GM21381 (cell line): ENCODE measurements around the gene MTHFD1.
A peak's percentile ranks its signal among the peaks of the same experiment; 100 is the strongest.

Source experiments
- ATAC-seq: cut with Tn5 transposase; IDR thresholded peaks from one replicate; pipeline ENCODE4 v1.9.1; 2021; ENCODE audit warnings: mild to moderate bottlenecking, moderate library complexity; ENCODE audit not compliant: unreplicated experiment

Gene MTHFD1

DNA sequence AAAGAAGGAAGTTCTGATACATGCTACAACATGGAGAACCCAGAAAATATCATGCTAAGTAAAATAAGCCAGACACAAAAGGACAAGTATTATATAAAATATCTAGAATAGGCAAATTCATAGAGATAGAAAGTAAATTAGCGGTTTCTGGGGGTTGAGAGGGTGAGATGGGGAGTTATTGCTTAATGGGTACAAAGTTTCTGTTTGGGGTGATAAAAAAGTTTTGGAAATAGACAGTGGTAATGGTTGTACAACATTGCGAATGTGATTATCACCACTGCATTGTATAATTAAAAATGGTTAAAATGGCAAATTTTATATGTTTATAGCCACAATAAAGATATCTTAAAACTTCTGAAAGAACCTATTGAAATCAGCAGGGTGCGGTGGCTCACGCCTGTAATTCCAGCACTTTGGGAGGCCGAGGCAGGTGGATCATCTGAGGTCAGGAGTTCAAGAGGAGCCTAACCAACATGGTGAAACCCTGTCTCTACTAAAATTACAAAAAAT is 100.5 kb downstream of the MTHFD1 start:
- ATAC-seq = no peak

DNA sequence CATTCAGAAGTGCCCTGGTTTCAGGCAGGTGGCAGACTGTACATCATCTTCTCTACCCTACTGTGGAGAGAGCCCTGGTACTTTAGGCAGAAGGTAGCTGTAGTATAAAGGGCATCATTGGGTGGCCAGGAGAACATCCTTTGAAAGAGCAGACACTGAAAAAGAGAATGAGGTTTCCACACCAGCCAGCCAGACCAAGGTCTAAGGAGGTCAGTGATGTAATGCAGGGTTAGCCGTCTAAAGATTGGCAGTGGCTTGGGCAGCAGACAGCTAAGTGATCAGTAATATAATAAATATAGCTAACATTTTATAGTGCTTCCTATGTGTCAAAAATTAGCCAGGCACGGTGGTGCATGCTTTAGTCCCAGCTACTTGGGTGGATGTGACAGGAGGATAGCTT is 103.5 kb downstream of the MTHFD1 start:
- ATAC-seq = no peak

DNA sequence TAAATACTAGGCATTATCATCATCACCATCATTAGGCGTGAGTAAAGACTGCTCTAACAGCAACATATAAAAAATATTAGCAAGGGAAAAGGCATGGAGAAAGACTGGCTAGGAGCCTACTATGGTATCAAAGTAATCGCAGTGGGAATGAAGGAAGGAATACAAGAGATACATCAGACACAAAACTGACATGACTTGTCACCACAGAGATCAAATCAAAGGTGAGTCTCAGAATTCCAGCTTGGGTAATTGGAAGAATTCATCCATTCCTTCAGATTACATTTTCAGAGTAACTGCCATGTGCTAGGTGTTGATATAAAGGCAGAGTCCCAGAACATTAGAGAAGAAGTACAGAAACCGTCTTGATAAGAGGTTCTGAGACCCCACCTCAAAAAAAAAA is 105.3 kb downstream of the MTHFD1 start:
- ATAC-seq = no peak

DNA sequence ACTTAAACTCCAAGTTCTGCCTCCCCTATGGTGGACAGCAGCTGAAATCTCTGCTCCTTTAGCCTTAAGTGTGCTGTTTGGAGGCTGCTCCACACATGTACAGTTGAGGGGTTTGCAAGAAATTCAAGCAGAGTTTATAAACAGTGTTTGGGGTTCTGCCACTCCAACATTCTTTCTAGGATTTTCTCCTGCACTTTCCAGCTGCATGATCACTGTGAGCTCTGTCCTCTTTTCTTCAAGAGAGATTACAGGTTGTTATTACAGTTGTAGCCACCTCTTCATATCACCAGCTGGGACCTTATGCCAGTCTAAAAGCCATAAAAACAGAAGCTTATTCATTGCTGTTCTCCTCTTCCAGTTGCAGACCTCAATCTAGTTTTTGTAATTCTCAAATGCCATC is 107.1 kb downstream of the MTHFD1 start:
- ATAC-seq = no peak

DNA sequence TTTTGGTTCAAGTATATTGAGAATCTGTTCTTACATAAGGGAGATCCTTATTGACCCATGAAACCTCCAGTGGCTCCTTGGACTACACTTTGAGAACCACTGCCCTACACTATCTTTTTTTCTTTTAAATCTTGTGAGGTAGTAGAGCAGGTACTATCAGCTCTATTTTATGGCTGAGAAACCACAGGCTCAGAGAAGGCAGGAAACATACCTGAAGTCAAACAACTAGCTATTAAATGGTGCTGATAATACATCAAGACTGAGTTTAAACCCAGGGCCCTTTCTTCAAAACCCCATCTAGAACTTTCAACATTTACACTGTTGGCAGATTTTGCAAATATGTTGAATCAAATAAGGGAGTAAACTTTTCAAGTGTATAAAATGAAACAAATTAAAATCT is 108.6 kb downstream of the MTHFD1 start:
- no peak for ATAC-seq

DNA sequence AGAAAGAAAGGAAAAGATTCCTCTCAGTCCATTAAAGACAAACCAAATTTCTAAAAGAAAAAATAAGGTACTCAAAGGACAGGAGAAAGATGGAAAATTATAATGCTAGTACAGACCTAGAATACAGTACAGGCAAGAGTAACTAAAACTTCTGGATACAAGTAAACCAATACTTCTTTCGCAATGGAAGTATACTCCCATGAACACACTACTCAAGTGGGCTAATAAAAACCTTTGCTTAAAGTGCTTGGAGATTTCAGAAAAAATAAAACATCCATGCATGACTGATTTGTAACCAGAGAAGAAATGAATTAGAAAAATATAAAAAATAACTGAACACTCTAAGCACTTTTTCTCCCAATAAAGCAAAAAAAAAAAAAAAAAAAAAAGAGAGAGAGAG is 111.9 kb downstream of the MTHFD1 start:
- no peak for ATAC-seq

DNA sequence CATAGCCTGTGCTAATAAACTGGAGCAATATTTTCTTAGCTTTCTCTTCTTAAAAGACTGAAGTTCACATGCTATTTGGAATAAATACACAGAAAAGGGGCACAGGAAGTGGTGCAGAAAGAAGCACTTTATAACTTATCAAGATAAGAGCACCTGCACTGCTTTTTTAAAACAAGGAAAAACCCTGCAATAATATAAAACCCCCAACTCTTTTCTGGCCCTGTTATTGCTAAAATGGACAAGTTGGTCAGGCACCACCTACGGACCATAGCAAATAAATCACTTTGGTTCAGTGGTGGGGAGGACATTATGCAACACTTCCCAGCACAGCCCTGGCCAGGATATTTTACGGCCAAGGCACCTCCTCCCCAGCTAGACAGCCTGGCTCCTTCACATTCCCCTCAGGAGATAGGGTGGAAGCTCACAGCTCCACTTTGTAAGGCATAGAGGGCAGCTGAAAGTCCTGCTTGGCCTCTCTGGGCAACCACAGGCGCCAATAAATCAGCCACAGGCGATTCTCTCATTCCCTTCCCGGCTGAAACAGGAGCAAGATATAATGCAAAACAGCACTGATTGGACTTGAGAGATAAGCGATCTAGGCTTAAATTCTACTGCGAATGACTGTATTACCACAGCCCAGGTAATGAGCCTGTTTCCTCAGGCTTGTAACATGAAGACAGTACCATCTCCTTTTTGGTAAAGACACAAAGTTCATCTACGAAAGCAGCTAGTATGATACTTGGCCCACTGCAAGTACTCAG is 113.4 kb downstream of the MTHFD1 start:
- no peak for ATAC-seq

DNA sequence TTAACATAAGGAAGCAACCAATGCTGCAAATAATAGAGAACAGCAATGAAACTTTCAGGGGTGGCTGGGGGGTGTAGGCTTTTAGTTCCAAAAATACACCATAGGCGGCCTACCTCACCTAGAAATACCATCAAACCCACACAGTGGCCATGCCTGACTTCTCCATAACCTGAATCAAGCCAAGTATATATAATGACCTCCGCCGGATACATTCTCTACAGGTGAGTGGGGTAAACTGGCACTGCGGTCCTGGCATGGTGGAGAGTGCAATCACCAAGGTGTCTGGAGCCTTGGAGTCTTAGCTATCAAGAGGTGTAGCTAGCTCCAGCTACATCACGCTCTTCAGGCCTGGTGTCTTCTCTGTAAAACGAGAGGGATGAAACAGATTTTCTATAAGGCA is 114.3 kb downstream of the MTHFD1 start:
- ATAC-seq = no peak

DNA sequence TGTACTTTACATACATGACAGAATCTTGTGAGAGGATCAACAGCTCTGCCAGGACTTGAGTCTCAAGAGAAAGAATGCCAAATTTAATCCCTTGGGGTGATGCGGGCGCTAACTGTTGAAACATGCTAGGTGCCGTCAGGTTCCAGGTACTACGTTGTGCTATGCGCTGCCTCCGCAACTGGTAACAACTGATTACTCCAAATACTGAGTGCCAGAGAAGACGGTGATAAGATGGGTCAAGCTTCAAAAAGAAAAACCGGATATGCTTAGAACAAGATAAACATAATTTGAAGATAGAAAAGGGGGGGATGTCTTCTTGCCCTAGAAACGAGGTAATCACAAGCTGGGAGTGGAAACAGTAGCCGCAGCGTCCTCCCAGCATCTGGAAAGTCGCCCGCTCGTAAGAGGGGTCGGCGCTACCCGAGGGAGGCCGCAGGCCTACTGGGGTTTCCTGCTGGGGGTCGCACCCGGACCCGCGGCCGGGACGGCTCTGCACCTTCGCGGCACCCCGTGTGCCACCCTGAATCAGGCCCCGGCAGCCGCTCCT is 114.8 kb downstream of the MTHFD1 start:
- ATAC-seq = peak; percentile 2

DNA sequence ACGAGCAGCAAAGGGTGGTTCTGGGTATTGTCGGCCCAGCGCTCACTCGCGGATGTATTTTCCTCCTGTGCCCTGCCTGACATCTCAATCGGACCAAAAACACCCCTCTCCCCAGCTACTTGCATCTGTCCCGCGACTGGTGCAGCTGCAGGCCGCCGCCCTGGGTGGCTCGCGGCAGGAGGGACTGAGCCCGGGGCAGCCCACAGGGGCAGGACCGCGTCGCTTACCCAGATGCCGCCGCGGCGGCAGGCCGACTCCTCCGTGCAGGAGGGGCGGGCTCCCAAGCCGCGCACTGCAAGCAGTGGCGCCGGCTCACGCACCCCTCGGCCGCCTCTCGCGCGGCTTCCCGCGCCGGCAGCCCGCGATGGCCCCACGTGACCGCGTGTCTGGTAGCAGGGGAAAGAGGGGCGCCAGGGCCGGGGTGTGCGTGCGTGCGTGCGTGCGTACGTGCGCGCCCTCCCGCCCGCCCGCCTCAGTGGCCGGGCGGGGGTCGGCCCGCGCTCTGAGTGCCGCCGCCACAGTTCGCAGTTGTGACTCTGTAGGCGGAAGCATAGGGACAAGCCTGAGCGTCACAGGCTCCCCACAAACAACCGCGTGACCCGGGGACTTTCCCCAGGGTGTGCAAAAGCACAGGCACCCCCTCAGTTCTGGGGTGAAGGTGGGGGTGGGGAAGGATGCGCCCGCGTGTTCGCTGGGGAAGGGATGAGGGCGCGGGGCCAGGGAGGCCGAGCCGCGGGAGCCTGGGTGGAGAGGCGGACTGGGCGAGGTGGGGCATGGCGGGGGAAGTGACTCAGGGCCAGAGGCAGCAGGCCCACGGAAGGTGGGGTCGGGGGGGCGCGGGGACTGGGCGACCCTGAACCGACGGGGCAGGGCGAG is 115.5 kb downstream of the MTHFD1 start, which contains the start of gene ZBTB25:
Gene ZBTB25 (minus strand): TSS at position 405 of the 876 bp plus-strand sequence. CDS start 13,305 bp downstream, outside the sequence.
- peak; percentile 54 for ATAC-seq

DNA sequence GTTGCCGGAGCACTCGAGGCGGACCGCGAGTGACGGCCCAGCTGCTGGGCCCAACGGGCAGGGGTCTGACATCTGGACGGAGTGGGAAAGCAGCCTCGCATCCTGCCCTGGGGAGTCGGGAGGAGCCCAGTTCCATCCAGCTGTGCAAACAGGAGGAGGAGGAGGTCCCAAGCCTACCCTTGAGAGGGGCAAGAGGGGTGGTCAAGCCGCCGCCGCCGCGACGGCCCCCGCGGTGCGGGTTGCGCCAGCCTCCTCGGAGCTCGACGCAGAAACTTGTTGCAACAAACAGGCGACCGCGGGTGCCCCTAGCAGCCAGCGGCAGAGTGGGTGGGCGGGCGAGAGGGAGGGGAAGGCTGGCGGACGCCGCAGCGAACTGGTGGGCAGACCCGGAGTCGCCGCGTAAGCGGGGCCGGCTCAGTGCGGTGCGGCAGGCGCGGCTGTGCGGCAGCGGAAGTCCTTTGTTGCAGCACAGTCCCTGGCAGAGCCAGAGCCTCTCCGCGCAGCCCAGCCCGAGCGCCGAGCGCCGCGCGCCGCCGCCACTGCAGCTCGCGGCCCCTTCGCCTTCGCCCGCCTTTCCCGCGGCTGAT is 116.2 kb downstream of the MTHFD1 start, which contains the start of gene ZBTB1:
Gene ZBTB1 (plus strand): TSS at position 461 of the 587 bp plus-strand sequence. CDS start 16,735 bp downstream, outside the sequence.
- peak; percentile 25 for ATAC-seq

DNA sequence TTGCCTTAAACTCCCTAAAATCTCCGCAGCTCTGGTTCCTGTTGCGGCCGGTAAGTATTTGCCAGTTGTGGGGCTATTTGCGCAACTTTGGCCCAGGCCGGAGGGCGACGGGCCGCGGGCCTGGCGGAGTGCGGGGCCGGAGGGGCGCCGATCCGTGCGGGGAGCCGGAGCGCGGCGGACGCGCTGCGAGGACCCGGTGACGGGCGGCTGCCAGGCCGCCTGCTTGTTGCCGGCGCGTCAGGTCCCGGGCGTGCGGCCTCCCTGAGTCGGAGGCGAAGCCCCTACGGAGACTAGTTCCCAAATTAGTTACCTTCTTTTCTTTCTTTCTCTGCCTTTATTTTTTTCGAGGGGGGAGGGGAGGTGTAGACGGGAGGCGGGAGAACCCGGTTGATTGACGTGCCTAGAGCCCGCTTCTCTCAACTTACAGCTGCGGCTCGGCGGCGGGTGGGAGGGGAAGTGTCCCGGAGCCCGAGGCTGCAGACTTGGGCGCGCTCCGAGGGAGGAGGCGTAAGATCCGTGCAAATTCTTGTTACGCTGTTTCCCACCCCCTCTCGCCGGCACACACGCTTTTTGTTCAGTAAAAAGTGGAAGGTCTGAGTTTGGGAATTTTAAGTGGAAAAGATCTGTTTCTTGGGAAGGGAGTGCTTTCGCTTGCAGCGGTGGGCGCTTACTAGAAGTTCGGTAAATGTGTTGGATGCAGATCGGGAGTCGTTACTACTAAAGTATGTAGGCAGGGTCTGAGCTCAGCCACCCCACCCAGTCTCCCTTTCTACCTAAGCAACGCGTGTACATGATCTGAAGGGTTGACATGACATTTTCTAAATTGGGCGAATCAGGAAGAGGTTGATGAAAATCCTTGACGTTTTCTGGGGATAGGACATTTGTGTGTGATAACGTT is 117.0 kb downstream of the MTHFD1 start:
- ATAC-seq = peak; percentile 33

DNA sequence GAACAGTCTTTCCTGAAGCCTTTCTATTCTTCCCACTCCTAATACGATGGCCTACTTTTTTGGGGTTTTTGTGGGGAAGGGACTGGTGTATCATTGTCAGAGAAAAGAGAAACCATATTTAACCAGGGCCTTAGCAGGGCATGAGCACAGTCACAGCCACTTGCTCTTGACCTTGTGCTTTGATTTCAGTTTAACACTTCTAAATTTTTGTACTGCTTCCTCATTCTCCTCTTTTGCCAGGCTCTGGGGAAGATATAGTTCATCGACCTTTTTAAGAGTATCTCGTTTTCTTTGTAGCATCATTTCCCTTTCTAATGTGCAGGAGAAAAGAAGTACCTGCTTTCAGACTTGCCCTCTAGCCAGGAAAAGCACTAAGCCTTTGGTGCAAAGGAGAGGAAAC is 118.6 kb downstream of the MTHFD1 start:
- no peak for ATAC-seq

DNA sequence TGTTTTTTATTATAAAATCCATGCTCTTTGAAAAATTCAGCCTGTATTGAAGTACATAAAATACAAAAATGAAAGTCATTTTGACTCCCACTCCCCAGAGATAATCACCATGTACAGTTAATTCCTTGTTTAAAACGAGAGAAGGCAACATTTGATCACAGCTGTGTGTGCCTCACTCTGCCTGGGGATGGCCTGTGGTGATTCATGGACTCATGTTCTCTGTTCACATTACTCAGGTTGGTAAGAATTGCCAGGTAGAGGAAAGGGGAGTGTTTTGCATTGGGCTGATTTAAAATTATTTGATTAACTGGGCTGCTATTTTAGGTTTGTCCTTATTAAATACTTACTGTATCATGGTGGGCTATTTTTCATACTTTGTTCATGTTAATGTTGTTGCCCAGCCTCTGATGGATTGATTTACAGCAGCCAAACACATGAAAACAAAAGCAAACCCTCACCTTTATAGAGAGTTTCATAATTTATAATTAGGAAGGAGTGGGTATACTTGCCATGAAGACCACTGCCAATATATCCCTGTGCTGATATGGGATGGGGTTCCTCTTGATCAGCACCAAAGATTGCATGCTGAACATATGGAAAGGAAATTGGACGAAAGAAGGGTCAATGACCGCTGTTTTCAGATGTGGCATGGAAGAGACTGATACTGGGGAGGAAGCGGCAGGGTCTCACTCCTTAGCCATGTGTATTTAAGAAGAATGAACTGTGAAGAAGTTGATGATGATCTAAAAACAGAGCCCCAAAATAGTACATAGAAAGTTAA is 119.4 kb downstream of the MTHFD1 start:
- no peak for ATAC-seq

DNA sequence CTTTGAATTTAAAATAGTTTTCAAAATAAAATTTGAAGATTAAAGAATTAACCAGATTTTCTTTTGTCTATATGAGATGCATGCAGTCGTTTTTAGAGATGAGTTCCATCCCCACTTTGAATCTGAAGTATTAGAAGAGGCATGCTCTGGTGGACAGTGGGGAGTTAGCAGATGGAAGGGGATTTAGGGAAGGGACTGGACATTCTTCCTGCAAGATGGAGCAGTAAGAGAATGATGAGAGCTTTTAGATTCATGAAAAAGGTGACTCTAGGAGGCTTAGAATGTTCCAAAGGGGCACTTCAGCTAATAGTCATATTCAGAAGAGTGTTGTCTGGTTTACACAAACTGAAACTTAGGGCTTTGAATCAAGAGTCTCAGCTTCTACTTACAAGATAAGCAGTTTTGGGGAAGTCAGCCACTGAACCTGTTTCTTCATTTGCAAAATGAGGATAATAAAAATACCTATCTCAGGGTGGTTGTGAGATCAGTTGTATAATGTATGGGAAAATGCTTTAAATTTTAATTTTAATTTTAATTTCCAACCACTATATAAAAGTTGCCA is 120.1 kb downstream of the MTHFD1 start:
- ATAC-seq = no peak

DNA sequence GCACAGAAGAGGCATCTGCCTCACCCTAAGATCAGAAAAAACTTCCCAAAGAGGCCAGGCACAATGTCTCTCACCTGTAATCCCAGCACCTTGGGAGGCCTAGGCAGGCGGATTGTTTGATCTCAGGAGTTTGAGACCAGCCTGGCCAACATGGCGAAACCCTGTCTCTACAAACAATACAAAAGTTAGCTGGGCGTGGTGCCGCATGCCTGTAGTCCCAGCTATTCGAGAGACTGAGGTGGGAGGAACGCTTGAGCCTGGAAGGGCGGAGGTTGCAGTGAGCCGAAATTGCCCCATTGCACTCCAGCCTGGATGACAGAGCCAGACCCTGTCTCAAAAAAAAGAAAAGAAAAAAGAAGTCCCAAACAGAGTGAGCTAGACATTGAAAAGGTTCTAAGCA is 120.9 kb downstream of the MTHFD1 start:
- no peak for ATAC-seq
